Type B pancreatic cell (in vitro differentiated cells): ENCODE results near the gene TSEN2. TPM values are rescaled to one million over a fixed set of nuclear protein-coding genes. Genes with fewer than 3 reads are reported as not detected.
A peak's percentile ranks its signal among the peaks of the same experiment; 100 is the strongest.

Experiments used
- DNase-seq: peaks from one replicate; pipeline ENCODE4 v3.0.0; 2021; ENCODE audit warnings: mixed read lengths; ENCODE audit not compliant: unreplicated experiment; ENCODE audit errors: extremely low spot score
- H3K27ac Mint-ChIP-seq: 2 replicates; pipeline ENCODE4 v1.8.0; 2021; ENCODE audit warnings: mild to moderate bottlenecking, mixed read lengths
- H3K27me3 Mint-ChIP-seq: 2 replicates; pipeline ENCODE4 v1.8.0; 2021; ENCODE audit warnings: mixed read lengths
- H3K36me3 Mint-ChIP-seq: 2 replicates; pipeline ENCODE4 v1.8.0; 2021; ENCODE audit warnings: mixed read lengths
- H3K4me1 Mint-ChIP-seq: one replicate; pipeline ENCODE4 v1.8.0; 2021; ENCODE audit warnings: mixed read lengths; ENCODE audit not compliant: unreplicated experiment
- H3K4me3 Mint-ChIP-seq: 2 replicates; pipeline ENCODE4 v1.8.0; 2021; ENCODE audit warnings: mild to moderate bottlenecking, mixed read lengths
- H3K9me3 Mint-ChIP-seq: 2 replicates; pipeline ENCODE4 v1.8.0; 2021; ENCODE audit warnings: mixed read lengths
- total RNA-seq: library from RNA; stranded (reverse); gene quantifications from 2 replicates; pipeline ENCODE4 v1.2.1, GENCODE V29; 2021; ENCODE audit warnings: low replicate concordance
- TF ChIP-seq, protein P1 (sequence below): fragments of 200-600 bp; sonication (generic); conservative IDR thresholded peaks from 2 replicates; pipeline ENCODE4 v1.5.0; 2021; ENCODE audit warnings: antibody characterized with exemption, mild to moderate bottlenecking

Gene TSEN2
- total RNA-seq, 1 donor from 2014 or later: 27.7 TPM

DNA sequence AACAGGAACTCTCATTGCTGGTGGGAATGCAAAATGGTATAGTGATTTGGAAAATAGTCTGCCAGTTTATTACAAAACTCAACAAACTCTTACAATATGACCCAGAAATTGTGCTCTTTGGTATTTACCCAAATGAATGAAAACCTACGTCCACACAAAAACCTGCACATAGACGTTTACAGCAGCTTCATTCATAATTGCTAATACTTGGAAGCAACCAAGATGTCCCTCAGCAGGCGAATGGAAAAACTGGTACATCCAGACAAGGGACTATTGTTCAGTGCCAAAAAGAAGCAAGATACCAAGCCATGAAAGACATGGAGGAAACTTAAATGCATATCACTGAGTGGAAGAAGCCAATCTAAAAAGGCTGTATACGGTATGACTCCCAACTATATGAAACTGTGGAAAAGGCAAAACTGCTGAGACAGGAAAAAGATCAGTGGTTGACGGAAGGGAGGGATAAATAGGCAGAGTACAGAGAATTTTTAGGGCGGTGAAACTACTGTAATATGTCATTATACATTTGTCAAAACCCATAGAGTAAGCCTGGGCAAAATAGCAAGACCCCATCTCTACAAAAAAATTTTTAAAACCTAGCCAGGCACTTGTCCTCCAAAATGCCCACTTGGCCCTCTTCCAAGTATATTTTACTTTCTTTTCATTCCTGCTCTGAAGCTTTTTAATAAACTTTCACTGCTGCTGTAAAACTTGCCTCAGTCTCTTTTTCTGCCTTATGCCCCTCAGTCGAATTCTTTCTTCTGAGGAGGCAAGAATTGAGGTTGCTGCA lies 65.9 kb downstream of the TSEN2 start:
- Mint-ChIP-seq H3K27me3 (peaks cover 11% of the 10 kb centered on the region), H3K4me3 (no peak overlapping the region), H3K36me3 (no peaks in the 10 kb centered on the region), H3K27ac (no peak overlapping the region), H3K9me3 (no peaks in the 10 kb centered on the region), H3K4me1 (peaks cover 4% of the 10 kb centered on the region)
- TF ChIP-seq, protein P1, sequence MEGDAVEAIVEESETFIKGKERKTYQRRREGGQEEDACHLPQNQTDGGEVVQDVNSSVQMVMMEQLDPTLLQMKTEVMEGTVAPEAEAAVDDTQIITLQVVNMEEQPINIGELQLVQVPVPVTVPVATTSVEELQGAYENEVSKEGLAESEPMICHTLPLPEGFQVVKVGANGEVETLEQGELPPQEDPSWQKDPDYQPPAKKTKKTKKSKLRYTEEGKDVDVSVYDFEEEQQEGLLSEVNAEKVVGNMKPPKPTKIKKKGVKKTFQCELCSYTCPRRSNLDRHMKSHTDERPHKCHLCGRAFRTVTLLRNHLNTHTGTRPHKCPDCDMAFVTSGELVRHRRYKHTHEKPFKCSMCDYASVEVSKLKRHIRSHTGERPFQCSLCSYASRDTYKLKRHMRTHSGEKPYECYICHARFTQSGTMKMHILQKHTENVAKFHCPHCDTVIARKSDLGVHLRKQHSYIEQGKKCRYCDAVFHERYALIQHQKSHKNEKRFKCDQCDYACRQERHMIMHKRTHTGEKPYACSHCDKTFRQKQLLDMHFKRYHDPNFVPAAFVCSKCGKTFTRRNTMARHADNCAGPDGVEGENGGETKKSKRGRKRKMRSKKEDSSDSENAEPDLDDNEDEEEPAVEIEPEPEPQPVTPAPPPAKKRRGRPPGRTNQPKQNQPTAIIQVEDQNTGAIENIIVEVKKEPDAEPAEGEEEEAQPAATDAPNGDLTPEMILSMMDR: no peak
- DNase-seq: no peak

DNA sequence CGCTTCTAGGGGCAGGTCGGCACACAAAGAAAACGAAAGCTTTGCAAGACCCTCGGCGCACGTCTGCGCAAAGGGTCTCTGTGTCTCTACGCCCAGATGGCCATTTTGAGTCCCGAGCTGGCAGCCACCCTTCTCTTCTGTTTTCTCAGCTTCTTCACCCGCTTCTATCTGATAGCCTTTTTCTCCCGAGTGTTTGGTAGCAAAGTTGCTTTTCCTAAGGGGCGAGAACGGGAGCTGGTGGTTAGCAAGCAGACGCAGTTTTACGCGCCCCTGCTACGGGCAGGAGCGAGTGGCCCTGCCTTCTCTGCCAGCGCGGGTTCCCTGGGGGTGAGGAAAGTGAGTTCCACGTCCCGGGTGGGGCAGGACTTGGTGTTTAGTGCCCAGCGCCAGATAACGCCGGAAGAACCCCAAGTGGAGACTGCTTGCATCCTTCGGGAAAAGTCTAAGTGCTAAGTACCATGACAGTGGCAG lies 69.7 kb downstream of the TSEN2 start:
- TF ChIP-seq, protein P1: no peak
- Mint-ChIP-seq H3K27ac (no peak overlapping the region), H3K9me3 (no peaks in the 10 kb centered on the region), H3K4me1 (peaks cover 16% of the 10 kb centered on the region), H3K27me3 (peaks cover 11% of the 10 kb centered on the region), H3K4me3 (peak overlapping the region; percentile 31), H3K36me3 (no peaks in the 10 kb centered on the region)
- DNase-seq: no peak

DNA sequence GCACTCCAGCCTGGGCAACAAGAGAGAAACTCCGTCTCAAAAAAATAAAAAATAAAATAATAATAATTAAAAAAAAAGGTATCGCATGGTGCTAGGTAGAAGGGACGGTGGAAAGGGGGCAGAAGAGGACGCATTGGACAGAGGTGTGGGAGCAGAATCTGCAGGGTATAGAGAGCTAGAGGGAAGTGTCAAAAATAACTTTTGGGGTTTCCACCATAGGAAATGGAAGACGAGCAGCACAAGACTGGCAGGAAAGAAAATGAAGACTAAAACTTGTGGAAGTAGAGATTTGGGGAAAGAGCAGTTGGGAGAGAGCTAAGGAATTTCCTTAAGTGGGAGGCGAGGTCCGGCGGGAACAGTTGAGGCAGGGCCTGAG lies 72.0 kb downstream of the TSEN2 start:
- no peaks in the 10 kb centered on the region for H3K36me3 Mint-ChIP-seq
- H3K27ac Mint-ChIP-seq: peak overlapping the region; percentile 95

DNA sequence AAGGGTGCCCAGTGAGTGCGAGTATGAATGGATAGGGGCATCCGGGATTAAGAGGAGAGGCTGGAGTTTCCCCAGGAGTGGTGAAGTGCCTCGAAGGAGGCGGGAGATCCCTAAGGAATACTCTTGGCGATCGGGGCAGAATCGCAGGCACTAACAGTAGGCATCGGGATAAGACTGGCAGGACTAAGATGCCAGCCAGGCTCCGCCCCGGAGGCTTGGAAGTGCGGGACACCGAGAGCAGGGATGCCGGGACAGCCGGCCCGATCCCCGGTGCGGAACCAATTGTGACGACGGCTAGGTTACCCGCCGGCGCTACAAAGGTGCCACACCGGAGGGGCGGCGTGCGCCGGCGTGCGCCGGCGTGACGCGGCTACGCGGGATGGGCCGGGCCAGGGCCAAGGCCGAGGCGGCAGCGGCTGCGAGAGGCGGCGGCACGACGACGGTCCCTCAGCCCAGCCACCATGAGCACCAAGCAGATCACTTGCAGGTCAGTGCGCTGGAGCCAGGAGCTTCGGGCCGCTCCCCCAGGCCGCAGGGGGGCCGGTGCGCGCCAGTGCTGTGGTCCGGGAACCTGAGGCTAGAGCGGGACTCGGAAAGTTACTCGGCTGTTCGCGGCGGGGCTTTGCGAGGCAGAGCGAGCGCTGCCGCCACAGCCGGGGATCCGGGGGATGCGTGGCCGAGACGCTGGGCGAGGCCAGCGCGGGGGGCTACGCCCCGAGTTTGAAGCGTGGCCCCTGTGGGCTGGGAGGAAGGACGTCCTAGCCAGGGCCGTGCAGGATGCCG lies 72.6 kb downstream of the TSEN2 start, which contains the start of gene MKRN2:
TSS of gene MKRN2 (plus strand) at position 398 of the 783 bp plus-strand sequence. CDS start at position 462, 64 bp downstream.
- TF ChIP-seq, protein P1: no peak
- peaks cover 37% of the 10 kb centered on the region for H3K4me1 Mint-ChIP-seq
- DNase-seq: peak; percentile 92

More for the DNA sequence above, 72.0 kb downstream of the TSEN2 start:
- peak overlapping the region; percentile 94 for H3K4me3 Mint-ChIP-seq
- H3K27me3 Mint-ChIP-seq: peaks cover 7% of the 10 kb centered on the region
- H3K9me3 Mint-ChIP-seq: no peaks in the 10 kb centered on the region
- no peak for DNase-seq
- TF ChIP-seq, protein P1: no peak
- H3K4me1 Mint-ChIP-seq: peaks cover 36% of the 10 kb centered on the region

DNA sequence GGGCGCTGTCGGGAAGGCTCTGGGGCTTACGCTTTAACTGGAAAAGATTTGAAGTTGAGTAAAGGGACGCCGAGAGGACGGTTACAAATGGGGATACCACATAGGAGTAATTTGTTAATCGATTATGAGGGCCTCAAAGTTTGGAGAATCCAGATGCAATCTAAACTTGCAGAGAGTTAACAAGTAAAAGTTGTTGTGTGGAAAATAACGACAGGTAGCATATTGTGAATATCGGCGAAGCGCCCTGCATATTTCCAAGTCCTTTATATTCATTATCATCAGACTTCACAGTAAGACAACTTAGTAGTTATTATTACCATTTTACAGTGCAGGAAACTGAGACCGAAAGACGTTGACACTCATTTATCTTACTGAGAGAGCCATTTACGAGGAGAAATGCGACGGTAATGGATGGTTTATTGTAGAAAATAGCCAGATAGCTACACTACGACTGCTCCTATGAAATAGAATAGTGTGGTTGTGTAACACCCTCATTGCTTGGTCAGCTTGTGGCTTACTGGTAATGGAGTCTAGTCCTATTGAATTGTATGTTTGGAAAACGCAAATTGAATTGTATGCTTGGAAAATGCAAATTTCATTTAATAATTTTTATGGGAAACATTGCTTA lies 73.3 kb downstream of the TSEN2 start:
- no peaks in the 10 kb centered on the region for H3K9me3 Mint-ChIP-seq
- no peak for DNase-seq

More for the DNA sequence above, 72.6 kb downstream of the TSEN2 start, which contains the start of gene MKRN2:
- Mint-ChIP-seq H3K4me3 (peak within 1 kb of the TSS; percentile 94), H3K9me3 (no peaks in the 10 kb centered on the region), H3K36me3 (no peaks in the 10 kb centered on the region), H3K27ac (peak within 1 kb of the TSS; percentile 95), H3K27me3 (peaks cover 7% of the 10 kb centered on the region)

More for the DNA sequence above, 73.3 kb downstream of the TSEN2 start:
- Mint-ChIP-seq H3K4me1 (peaks cover 43% of the 10 kb centered on the region), H3K27me3 (peaks cover 7% of the 10 kb centered on the region), H3K27ac (peak overlapping the region; percentile 95), H3K4me3 (peak overlapping the region; percentile 94), H3K36me3 (no peaks in the 10 kb centered on the region)
- TF ChIP-seq, protein P1: no peak
